ENCODE data around the gene RNF121. TPM values are rescaled to one million over a fixed set of nuclear protein-coding genes. Genes with fewer than 3 reads are reported as not detected.

The RNF121 gene
- total RNA-seq, 2 experiments from 2014 or later: 23.8 to 26.4 TPM

DNA sequence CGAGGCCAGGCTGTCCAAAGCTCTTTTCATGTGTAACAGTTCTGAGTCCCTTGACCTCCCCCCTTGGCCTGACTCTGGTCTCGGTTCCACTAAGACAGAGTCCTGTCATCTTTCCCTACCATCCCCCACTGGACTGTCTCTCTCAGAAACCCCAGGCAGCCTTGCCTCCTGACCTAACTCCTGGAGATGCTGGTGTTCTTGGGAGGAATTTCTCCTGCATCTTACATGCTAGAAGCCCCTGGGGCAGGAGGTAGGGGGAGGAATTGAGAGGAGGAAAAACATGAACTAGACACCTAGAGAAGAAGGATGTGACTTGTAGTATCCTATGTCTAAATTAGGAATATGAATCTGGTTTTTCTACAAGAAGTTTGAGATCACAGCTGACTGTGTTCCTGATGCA is 69.2 kb downstream of the RNF121 start:
- peaks cover 35% of the 10 kb centered on the region for H3K36me3 Mint-ChIP-seq (ENCODE audit: low read depth)
- ChIA-PET CTCF (interaction anchor here (1.1 to 7.5 kb wide), 3 partner anchors 10 to 27 kb away, joined by 4 to 42 read pairs (median 9); no protein-coding TSS in a partner anchor), POLR2A (interaction anchor here (1.0 to 1.1 kb wide), 2 partner anchors 17 to 42 kb away, joined by 3 to 4 read pairs; no protein-coding TSS in a partner anchor)
- H3K27me3 Mint-ChIP-seq: no peaks in the 10 kb centered on the region
- no peak overlapping the region for H3K4me3 Mint-ChIP-seq
- DNase-seq: no peak
- peak overlapping the region; percentile 92 for H3K27ac Mint-ChIP-seq
- H3K9me3 Mint-ChIP-seq: no peaks in the 10 kb centered on the region
- H3K4me1 Mint-ChIP-seq: peaks cover 20% of the 10 kb centered on the region

DNA sequence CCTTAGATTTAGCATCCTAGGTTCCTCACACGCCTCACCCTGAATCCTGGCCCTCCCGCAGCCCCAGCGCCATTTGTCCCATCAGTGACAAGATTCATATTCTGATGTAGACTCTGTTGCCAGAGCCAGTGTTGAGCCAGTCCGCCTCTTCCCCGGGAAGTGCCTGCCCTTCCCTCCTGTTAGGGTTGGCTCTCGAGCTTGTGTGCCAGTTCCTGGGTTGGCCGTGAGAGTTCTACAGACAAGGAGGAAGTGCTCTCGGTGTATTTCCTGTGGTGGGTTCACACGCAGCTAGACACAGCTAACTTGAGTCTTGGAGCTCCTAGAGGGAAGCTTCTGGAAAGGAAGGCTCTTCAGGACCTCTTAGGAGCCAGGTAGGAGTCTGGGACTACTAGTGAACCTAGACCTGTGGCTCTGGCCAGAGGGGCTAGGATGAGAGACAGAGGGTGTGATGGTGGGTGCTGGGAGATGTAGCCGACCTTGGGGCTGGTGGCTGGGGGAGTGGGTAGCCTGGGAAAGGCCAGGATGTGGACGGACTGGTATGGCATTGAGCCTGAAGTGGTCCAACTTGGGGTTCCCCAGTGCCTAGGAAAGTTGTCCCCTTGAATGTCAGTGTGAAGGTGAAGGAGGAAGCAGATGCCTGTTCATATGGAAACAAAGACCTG is 69.9 kb downstream of the RNF121 start, which contains the start of gene IL18BP:
Gene IL18BP (plus strand): TSS at position 261 of the 662 bp plus-strand sequence. CDS start 1,076 bp downstream, outside the sequence.
- H3K9me3 Mint-ChIP-seq: no peaks in the 10 kb centered on the region
- ChIA-PET CTCF (interaction anchor here (0.6 to 7.5 kb wide), 6 partner anchors 10 to 27 kb away, joined by 3 to 42 read pairs (median 5); no protein-coding TSS in a partner anchor), POLR2A (interaction anchor here (0.8 to 1.1 kb wide), 3 partner anchors 17 to 1643 kb away, joined by 3 to 4 read pairs (median 3); no protein-coding TSS in a partner anchor)
- peaks cover 34% of the 10 kb centered on the region for H3K36me3 Mint-ChIP-seq (ENCODE audit: low read depth)
- H3K4me3 Mint-ChIP-seq: peak within 1 kb of the TSS; percentile 78
- peak within 1 kb of the TSS; percentile 92 for H3K27ac Mint-ChIP-seq
- peak; percentile 62 for DNase-seq
- H3K4me1 Mint-ChIP-seq: peaks cover 20% of the 10 kb centered on the region
- H3K27me3 Mint-ChIP-seq: no peaks in the 10 kb centered on the region

- H3K27me3 Mint-ChIP-seq: no peaks in the 10 kb centered on the region
- POLR2A ChIA-PET: interaction anchor here (0.8 kb wide), 1 partner anchor 1642 kb away, joined by 3 read pairs; no protein-coding TSS in a partner anchor
These were observed 70.5 kb downstream of the RNF121 start for GRCh38 chr11:71999362-71999761.

DNA sequence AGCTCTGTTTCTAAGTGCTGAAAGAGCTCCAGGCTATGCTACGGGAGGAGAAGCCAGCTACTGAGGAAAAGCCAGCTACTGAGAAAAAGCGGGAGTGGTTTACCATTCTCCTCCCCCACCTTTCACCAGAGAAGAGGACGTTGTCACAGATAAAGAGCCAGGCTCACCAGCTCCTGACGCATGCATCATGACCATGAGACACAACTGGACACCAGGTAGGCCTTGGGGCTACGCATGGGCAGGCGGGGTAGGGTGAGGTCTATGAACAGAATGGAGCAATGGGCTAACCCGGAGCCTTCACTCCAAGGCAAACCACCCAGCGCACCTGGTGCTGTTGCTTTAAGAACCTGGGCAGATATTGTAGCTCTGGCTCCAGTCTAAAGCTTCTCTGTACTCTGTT is 71.0 kb downstream of the RNF121 start:
- Mint-ChIP-seq H3K9me3 (no peaks in the 10 kb centered on the region), H3K4me1 (peaks cover 20% of the 10 kb centered on the region), H3K27ac (peak overlapping the region; percentile 92), H3K4me3 (peak overlapping the region; percentile 78), H3K36me3 (ENCODE audit: low read depth) (peaks cover 43% of the 10 kb centered on the region), H3K27me3 (no peaks in the 10 kb centered on the region)
- ChIA-PET CTCF (interaction anchor here (0.8 to 7.5 kb wide), 7 partner anchors 12 to 71 kb away, joined by 3 to 42 read pairs (median 6); partner anchors contain the start of genes RNF121 and XNDC1N), POLR2A (interaction anchor here (0.8 kb wide), 1 partner anchor 1642 kb away, joined by 3 read pairs; no protein-coding TSS in a partner anchor)
- no peak for DNase-seq

More at GRCh38 chr11:71999362-71999761, 70.5 kb downstream of the RNF121 start:
- Mint-ChIP-seq H3K4me3 (peak overlapping the region; percentile 78), H3K9me3 (no peaks in the 10 kb centered on the region), H3K27ac (peak overlapping the region; percentile 92), H3K4me1 (peaks cover 20% of the 10 kb centered on the region), H3K36me3 (ENCODE audit: low read depth) (peaks cover 40% of the 10 kb centered on the region)
- no peak for DNase-seq
- CTCF ChIA-PET: interaction anchor here (0.8 to 7.5 kb wide), 7 partner anchors 11 to 71 kb away, joined by 3 to 42 read pairs (median 6); partner anchors contain the start of genes RNF121 and XNDC1N

DNA sequence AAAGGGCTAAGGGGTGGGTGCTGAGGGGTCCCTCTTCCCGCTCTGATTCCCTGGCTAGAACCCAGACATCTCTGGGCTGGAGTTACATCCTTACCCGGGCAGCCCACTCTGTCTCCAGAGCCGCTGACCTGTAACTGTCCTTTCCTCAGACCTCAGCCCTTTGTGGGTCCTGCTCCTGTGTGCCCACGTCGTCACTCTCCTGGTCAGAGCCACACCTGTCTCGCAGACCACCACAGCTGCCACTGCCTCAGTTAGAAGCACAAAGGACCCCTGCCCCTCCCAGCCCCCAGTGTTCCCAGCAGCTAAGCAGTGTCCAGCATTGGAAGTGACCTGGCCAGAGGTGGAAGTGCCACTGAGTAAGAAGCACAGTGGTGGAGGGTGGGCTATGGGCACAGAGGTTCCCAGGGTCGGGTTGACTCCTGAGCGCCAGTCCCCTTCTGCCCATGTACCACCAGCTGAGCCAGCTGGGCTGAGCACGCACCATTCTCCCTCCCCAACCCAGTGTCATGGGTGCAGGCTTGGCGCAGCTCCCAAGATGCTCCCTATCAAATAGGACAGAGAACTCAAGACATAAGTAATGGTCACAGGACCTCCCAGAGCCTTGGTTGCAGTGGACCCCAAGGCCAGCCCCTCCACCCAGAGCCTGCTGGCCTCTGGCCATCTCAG is 71.5 kb downstream of the RNF121 start:
- POLR2A ChIA-PET: no interaction called here
- Mint-ChIP-seq H3K4me1 (peaks cover 20% of the 10 kb centered on the region), H3K4me3 (no peak overlapping the region), H3K27me3 (no peaks in the 10 kb centered on the region), H3K36me3 (ENCODE audit: low read depth) (peaks cover 48% of the 10 kb centered on the region), H3K27ac (no peak overlapping the region), H3K9me3 (no peaks in the 10 kb centered on the region)
- CTCF ChIA-PET: interaction anchor here (1.0 to 7.5 kb wide), 5 partner anchors 12 to 23 kb away, joined by 5 to 42 read pairs (median 6); no protein-coding TSS in a partner anchor
- no peak for DNase-seq

DNA sequence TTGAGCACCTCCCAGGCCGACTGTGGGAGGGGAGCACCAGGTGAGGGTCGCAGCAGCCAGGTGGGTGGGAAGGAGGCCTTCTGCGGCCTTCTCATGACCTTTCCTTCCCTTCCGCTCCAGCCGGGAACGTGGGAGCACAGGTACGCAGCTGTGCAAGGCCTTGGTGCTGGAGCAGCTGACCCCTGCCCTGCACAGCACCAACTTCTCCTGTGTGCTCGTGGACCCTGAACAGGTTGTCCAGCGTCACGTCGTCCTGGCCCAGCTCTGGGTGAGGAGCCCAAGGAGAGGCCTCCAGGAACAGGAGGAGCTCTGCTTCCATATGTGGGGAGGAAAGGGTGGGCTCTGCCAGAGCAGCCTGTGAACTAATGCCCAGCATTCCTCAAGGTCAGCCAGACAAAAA is 72.4 kb downstream of the RNF121 start:
- ChIA-PET CTCF (interaction anchor here (0.5 to 7.5 kb wide), 3 partner anchors 13 to 257 kb away, joined by 3 to 42 read pairs (median 3); no protein-coding TSS in a partner anchor), POLR2A (no interaction called here)
- Mint-ChIP-seq H3K27ac (no peak overlapping the region), H3K4me3 (no peak overlapping the region), H3K27me3 (no peaks in the 10 kb centered on the region), H3K36me3 (ENCODE audit: low read depth) (peaks cover 55% of the 10 kb centered on the region), H3K9me3 (no peaks in the 10 kb centered on the region), H3K4me1 (peaks cover 20% of the 10 kb centered on the region)
- DNase-seq: no peak

DNA sequence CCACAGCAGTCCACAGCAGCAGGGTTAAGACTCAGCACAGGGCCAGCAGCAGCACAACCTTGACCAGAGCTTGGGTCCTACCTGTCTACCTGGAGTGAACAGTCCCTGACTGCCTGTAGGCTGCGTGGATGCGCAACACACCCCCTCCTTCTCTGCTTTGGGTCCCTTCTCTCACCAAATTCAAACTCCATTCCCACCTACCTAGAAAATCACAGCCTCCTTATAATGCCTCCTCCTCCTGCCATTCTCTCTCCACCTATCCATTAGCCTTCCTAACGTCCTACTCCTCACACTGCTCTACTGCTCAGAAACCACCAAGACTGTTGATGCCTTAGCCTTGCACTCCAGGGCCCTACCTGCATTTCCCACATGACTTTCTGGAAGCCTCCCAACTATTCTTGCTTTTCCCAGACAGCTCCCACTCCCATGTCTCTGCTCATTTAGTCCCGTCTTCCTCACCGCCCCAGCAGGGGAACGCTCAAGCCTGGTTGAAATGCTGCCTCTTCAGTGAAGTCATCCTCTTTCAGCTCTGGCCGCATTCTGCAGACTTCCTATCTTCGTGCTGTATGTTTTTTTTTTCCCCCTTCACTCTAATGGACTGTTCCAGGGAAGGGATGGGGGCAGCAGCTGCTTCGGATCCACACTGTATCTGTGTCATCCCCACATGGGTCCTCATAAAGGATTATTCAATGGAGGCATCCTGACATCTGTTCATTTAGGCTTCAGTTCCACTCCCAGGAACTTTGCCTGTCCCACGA is 73.2 kb downstream of the RNF121 start:
- Mint-ChIP-seq H3K27ac (no peak overlapping the region), H3K4me1 (peaks cover 20% of the 10 kb centered on the region), H3K9me3 (no peaks in the 10 kb centered on the region), H3K4me3 (no peak overlapping the region), H3K27me3 (no peaks in the 10 kb centered on the region), H3K36me3 (ENCODE audit: low read depth) (peaks cover 62% of the 10 kb centered on the region)
- no peak for DNase-seq
- ChIA-PET POLR2A (no interaction called here), CTCF (interaction anchor here (0.5 to 7.5 kb wide), 4 partner anchors 13 to 1823 kb away, joined by 3 to 42 read pairs (median 3); no protein-coding TSS in a partner anchor)

DNA sequence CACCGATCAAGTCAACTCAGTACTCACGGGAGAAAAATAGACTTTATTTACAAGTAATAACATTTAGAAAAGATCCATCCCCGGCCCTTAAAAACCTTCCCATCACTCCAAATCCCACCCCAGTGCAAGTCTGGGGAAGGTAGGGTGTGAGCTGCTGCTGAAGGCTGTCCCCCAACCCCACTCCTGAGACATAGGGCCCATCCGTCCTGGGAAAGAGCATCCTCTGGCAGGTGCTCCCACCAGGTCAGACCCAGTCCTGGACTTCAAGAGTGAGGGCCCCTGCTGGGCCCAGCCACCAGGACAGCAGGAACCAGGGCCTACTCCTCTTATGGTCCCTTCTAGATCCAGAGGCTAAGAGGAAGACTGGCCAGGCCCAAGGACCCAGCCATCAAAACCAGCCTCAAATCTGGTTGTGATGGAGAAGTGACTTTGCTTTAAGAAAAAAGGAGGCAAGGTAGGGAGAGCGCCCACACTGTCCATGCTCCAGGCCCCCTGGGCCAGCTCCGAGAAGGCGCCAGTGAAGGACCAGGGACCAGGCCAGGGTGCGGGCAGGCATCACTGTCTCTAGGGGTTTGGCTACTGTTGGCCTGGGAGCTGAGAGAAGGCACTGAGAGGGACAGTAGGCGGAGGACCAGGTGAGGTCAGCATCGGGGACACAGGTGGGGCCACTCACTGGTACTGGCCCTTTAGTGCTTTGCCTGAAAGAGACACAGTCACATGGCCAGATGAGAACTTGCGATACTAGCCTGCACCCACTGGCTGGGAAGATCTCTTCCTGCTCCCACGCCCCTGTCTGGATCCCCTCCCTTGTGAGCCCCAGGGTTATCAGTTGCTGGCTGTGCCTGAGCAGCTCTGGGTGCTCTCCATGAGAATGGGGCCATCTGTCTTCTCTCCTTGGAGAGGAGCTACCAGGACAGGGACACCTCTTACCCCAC is 74.3 kb downstream of the RNF121 start:
- no peaks in the 10 kb centered on the region for H3K27me3 Mint-ChIP-seq
- peaks cover 71% of the 10 kb centered on the region for H3K36me3 Mint-ChIP-seq (ENCODE audit: low read depth)
- CTCF ChIA-PET: interaction anchor here (0.5 to 7.5 kb wide), 5 partner anchors 12 to 1822 kb away, joined by 3 to 42 read pairs (median 3); no protein-coding TSS in a partner anchor
- POLR2A ChIA-PET: no interaction called here
- peaks cover 18% of the 10 kb centered on the region for H3K4me1 Mint-ChIP-seq
- H3K27ac Mint-ChIP-seq: peak overlapping the region; percentile 15
- H3K4me3 Mint-ChIP-seq: no peak overlapping the region
- no peaks in the 10 kb centered on the region for H3K9me3 Mint-ChIP-seq
- no peak for DNase-seq

DNA sequence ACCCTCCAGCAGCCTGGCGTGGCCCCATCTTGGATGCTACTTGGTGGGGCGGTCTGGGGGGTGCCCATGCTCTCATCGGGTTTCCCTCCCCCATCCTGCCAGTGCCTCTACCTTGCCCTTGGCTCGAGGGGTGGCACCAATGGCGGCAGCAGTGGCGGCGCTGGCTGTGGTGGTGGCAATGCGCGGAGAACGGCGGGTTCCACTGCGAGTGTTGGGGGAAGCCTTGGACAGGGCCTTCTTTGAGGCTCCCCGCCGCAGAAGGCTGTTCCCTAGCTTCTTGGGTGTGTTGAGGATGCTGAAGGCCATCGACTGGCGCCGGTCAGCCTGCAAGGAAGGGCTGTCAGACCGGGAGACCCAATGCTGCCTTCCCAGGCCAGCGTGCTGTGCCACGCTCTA is 74.9 kb downstream of the RNF121 start:
- CTCF ChIA-PET: interaction anchor here (0.5 to 1.8 kb wide), 3 partner anchors 21 to 427 kb away, joined by 3 to 6 read pairs (median 3); no protein-coding TSS in a partner anchor
- Mint-ChIP-seq H3K27ac (no peak overlapping the region), H3K27me3 (no peaks in the 10 kb centered on the region), H3K9me3 (no peaks in the 10 kb centered on the region), H3K4me3 (no peak overlapping the region), H3K4me1 (peaks cover 12% of the 10 kb centered on the region), H3K36me3 (ENCODE audit: low read depth) (peaks cover 72% of the 10 kb centered on the region)
- POLR2A ChIA-PET: no interaction called here
- no peak for DNase-seq

- Mint-ChIP-seq H3K27ac (no peak overlapping the region), H3K4me3 (no peak overlapping the region), H3K36me3 (ENCODE audit: low read depth) (peaks cover 67% of the 10 kb centered on the region), H3K9me3 (no peaks in the 10 kb centered on the region), H3K4me1 (peaks cover 2% of the 10 kb centered on the region), H3K27me3 (no peaks in the 10 kb centered on the region)
- ChIA-PET CTCF (interaction anchor here (1.4 to 1.8 kb wide), 2 partner anchors 11 to 20 kb away, joined by 4 to 6 read pairs; no protein-coding TSS in a partner anchor), POLR2A (no interaction called here)
- no peak for DNase-seq
These were observed 75.9 kb downstream of the RNF121 start for GRCh38 chr11:72004515-72005346.

Data from activated CD4-positive, alpha-beta T cell treated with anti-CD3 and anti-CD28 coated beads, Interleukin-2, amount 10 ng/mL, durations not matched to agents 7 days and 5 days (primary cell).